GM12872 (cell line): ENCODE data around the gene PRRT2.

ENCODE experiments used
- TF ChIP-seq, protein P1 (sequence below): IDR thresholded peaks from 3 replicates; pipeline ENCODE4 v1.5.1; 2011; ENCODE audit warnings: low read depth, mild to moderate bottlenecking, low read length, moderate library complexity; ENCODE audit not compliant: insufficient read depth

Gene PRRT2

DNA sequence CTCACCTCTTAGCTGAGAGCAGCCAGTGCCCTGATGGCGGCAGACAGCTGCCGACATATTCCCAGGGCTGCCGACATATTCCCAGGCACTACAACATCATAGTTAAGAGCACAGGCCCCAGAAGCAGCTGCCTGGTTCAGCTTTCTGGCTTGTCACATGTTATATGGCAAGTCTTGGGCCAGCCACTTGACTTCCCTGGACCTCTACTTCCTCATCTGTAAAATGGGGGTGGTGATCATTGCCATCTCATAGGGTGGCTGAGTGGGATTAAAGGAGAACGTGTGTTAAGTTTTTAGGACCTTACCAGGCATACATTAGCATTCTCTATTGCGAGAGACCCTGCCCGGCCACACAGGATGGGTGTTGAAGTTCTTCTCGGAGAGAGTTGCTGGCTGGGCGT is 31.9 kb downstream of the PRRT2 start:
- TF ChIP-seq, protein P1, sequence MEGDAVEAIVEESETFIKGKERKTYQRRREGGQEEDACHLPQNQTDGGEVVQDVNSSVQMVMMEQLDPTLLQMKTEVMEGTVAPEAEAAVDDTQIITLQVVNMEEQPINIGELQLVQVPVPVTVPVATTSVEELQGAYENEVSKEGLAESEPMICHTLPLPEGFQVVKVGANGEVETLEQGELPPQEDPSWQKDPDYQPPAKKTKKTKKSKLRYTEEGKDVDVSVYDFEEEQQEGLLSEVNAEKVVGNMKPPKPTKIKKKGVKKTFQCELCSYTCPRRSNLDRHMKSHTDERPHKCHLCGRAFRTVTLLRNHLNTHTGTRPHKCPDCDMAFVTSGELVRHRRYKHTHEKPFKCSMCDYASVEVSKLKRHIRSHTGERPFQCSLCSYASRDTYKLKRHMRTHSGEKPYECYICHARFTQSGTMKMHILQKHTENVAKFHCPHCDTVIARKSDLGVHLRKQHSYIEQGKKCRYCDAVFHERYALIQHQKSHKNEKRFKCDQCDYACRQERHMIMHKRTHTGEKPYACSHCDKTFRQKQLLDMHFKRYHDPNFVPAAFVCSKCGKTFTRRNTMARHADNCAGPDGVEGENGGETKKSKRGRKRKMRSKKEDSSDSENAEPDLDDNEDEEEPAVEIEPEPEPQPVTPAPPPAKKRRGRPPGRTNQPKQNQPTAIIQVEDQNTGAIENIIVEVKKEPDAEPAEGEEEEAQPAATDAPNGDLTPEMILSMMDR, result no peak

- TF ChIP-seq, protein P1, result no peak
Measured at GRCh38 chr16:29844575-29845331, 32.8 kb downstream of the PRRT2 start.

- TF ChIP-seq, protein P1, result no peak
Measured at GRCh38 chr16:29845656-29846055, 33.7 kb downstream of the PRRT2 start.

GRCh38 chr16:29848420-29849297 is 36.7 kb downstream of the PRRT2 start:
- TF ChIP-seq, protein P1, result peak; percentile 98

DNA sequence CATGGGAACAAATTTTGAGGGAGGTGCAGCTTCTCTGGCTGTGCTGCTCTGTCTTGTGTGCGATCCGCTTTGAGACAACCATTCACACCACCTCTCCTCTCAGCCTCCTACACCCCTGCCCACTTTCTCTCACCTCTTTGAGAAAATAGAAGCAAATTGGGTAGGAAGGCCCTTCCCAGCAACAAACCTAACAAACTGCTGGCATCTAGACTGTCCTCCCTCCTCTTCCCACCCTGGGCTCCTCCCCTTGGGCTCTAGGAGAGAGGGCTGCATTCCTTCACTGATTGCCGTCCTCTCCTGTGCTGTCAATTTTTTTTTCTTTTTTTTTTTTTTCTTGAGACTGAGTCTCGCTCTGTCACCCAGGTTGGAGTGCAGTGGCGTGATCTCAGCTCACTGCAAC is 37.5 kb downstream of the PRRT2 start:
- TF ChIP-seq, protein P1, result no peak

GRCh38 chr16:29850998-29851397 is 39.0 kb downstream of the PRRT2 start:
- TF ChIP-seq, protein P1, result no peak

DNA sequence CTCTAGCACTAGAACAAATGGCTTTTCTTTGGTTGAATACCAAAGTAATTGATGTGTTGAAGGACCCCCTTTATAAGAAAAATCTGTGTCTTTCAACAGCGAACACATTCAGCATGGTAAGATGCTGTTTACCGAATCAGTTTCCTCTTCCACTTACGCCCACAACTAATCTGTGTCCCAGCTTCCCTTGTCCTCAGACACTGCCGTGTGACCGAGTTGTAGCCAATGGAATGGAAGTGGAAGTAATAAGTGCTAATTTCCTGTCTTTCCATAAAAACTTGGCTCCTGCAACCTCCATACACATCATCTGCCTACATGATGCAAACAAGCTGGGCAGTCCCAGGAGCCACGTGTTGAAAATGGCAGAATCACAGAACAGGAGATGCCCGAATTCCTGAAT is 40.7 kb downstream of the PRRT2 start:
- TF ChIP-seq, protein P1, result no peak
